Testis (tissue), 5 donors: ENCODE data around the gene RAX2. TPM values are rescaled to one million over a fixed set of nuclear protein-coding genes. Genes with fewer than 3 reads are reported as not detected.

ENCODE experiments used
- DNase-seq: peaks from one replicate; pipeline ENCODE4 v3.0.0-alpha.2; 2019
- H3K27ac ChIP-seq, 2 donors: fragments of 200-600 bp; sonication (generic); one replicate each; pipeline ENCODE4 v1.5.1; 2019
- H3K27me3 ChIP-seq: fragments of 200-600 bp; sonication (generic); one replicate; pipeline ENCODE4 v1.5.1; 2019
- H3K36me3 ChIP-seq: fragments of 200-600 bp; sonication (generic); one replicate; pipeline ENCODE4 v1.5.1; 2017; ENCODE audit warnings: low read depth; ENCODE audit errors: missing control alignments
- H3K4me1 ChIP-seq: fragments of 200-600 bp; sonication (generic); one replicate; pipeline ENCODE4 v1.5.1; 2019
- H3K4me3 ChIP-seq, 2 donors: fragments of 200-600 bp; sonication (generic); one replicate each; pipeline ENCODE4 v1.5.1; 2017 to 2019
- H3K9me3 ChIP-seq: fragments of 200-600 bp; sonication (generic); one replicate; pipeline ENCODE4 v1.5.1; 2017
- CTCF ChIP-seq, 3 experiments: fragments of 450-650 bp in 2 of 3; fragments of 200-600 bp in 1 of 3; sonication (generic) in 1 of 3; IDR thresholded peaks; one replicate each; pipeline ENCODE4 v1.5.1; 2016 to 2019; ENCODE audit warnings: antibody characterized with exemption in 3 of 3, mild to moderate bottlenecking in 2 of 3, moderate library complexity in 1 of 3
- POLR2A ChIP-seq: fragments of 450-650 bp; IDR thresholded peaks from one replicate; pipeline ENCODE4 v1.6.1; 2017; ENCODE audit warnings: antibody characterized with exemption, mild to moderate bottlenecking, moderate library complexity
- WGBS, 2 donors: methylation state at CpG; one replicate each; pipeline ENCODE4 v1.1.5; 2018; 5-methylcytosine and 5-hydroxymethylcytosine counted together
- intact Hi-C: fragments of 100-400 bp; cut with DNase I; formaldehyde crosslinking; loops from one replicate; pipeline ENCODE4 v1.15.1; 2023; ENCODE audit warnings: low total_unique reads
- long read RNA-seq, 2 donors: transcript quantifications; one replicate each; lab custom pipeline, GENCODE V29; 2026
- polyA plus RNA-seq: library from polyadenylated mRNA; stranded (reverse); fragments of 350-450 nt; fragmentation: Illumina TruSeq; extraction: RNeasy Lipid Tissue Mini Kit (QIAGEN cat#74804); gene quantifications from one replicate; pipeline ENCODE4 v1.2.3, GENCODE V29; 2014; ENCODE audit warnings: low read depth, low replicate concordance; ENCODE audit not compliant: insufficient read depth
- total RNA-seq, 2 donors: library from RNA; depleted of rRNA; stranded (reverse); fragments of >200 nt; gene quantifications; one replicate each; pipeline ENCODE4 v1.2.3, GENCODE V29; 2016

RAX2 gene
- total RNA-seq: under 1 TPM in 1 of 2 donors, not detected in 1; 0.24 TPM
- not detected for polyA plus RNA-seq
- long read RNA-seq, donor 1: 0 reads
- long read RNA-seq, donor 2: 0 reads

- Histone ChIP-seq H3K4me3 (no peak within 1 kb of the TSS), H3K4me1 (peaks cover 4% of the 10 kb centered on the region), H3K27me3 (no peaks in the 10 kb centered on the region), H3K27ac (no peak within 1 kb of the TSS), H3K9me3 (no peaks in the 10 kb centered on the region), H3K36me3 (no peaks in the 10 kb centered on the region)
- DNase-seq: no peak
- intact Hi-C loops: no loop called here
- WGBS, 2 donors: 38 to 56% methylated on average over 10 to 23 of the region's 23 CpGs
- TF ChIP-seq POLR2A: no peak
- TF ChIP-seq CTCF (IDR thresholded peaks at IDR 0.05): no peak
Measured at GRCh38 chr19:3771906-3772455, at the start of gene RAX2. Gene RAX2 (minus strand): TSS chr19:3772228. CDS start chr19:3771742, 486 bp downstream.

- Histone ChIP-seq H3K4me1 (no peaks in the 10 kb centered on the region), H3K9me3 (no peaks in the 10 kb centered on the region), H3K27me3 (no peaks in the 10 kb centered on the region), H3K27ac (no peak overlapping the region), H3K4me3 (no peak overlapping the region), H3K36me3 (no peaks in the 10 kb centered on the region)
- 91 to 96% methylated on average over 23 of the region's 23 CpGs for WGBS, 2 donors
- TF ChIP-seq POLR2A: no peak
- no peak for TF ChIP-seq CTCF (IDR thresholded peaks at IDR 0.05)
- intact Hi-C loops: no loop called here
- no peak for DNase-seq
Measured at GRCh38 chr19:3821156-3821555, 49.1 kb upstream of the RAX2 start.

- Histone ChIP-seq H3K27me3 (no peaks in the 10 kb centered on the region), H3K27ac (no peak overlapping the region), H3K9me3 (no peaks in the 10 kb centered on the region), H3K4me3 (no peak overlapping the region), H3K4me1 (no peaks in the 10 kb centered on the region), H3K36me3 (no peaks in the 10 kb centered on the region)
- no peak for TF ChIP-seq CTCF (IDR thresholded peaks at IDR 0.05)
- TF ChIP-seq POLR2A: no peak
- DNase-seq: no peak
- intact Hi-C loops: no loop called here
- 83% methylated on average over 19 of the region's 19 CpGs; no CpG with 5 or more reads in 1 of the 2 donors for WGBS, 2 donors
Measured at GRCh38 chr19:3819989-3820388, 48.0 kb upstream of the RAX2 start.

DNA sequence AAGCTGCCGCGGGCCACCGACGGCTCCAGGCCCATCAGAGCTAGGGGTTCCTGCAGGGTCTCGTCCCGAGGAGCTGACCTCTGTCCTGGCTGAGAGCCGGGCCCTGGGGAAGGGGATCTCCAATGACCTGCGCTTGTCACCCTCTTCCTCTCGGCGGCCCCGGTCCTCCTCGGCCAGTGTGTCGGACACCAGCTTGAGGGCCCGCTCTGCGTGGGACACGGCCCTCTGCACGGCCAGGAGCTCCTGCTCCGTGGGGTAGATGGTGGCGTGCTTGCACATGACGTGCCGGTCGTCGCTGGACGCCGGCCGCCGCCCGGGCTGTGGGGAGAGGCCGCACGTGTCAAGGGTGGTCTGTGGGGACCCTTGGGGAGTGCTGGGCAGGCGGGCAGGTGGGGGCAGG lies 46.9 kb upstream of the RAX2 start:
- no peaks in the 10 kb centered on the region for H3K27me3 ChIP-seq
- H3K4me1 ChIP-seq: no peaks in the 10 kb centered on the region
- intact Hi-C loops: no loop called here
- H3K27ac ChIP-seq: no peak overlapping the region
- H3K4me3 ChIP-seq: no peak overlapping the region
- 46 to 70% methylated on average over 6 to 31 of the region's 31 CpGs for WGBS, 2 donors
- H3K36me3 ChIP-seq: no peaks in the 10 kb centered on the region
- TF ChIP-seq CTCF (IDR thresholded peaks at IDR 0.05): no peak
- no peak for TF ChIP-seq POLR2A
- no peak for DNase-seq
- no peaks in the 10 kb centered on the region for H3K9me3 ChIP-seq

DNA sequence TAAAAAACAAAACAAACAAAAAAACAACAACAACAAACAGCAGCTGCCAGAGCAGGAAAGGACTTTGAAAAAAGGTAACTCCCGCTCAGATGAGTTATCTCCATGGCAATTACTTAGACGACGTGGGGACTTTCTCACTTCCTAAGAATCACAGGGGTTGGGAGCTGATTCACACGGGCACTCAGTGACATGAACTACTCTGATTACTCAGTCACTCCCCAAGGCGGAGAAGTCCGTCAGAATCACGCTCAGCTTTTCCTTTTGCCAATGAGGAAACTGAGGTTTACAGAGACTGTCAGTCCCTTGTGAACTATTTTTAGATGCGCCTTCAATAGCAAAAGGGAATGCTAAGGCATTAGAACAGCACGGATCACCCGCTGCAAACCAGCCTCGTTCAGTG lies 46.4 kb upstream of the RAX2 start:
- Histone ChIP-seq H3K9me3 (no peaks in the 10 kb centered on the region), H3K27me3 (no peaks in the 10 kb centered on the region), H3K27ac (no peak overlapping the region), H3K4me3 (no peak overlapping the region), H3K4me1 (no peaks in the 10 kb centered on the region), H3K36me3 (no peaks in the 10 kb centered on the region)
- WGBS, 2 donors: 47 to 49% methylated on average over 11 of the region's 11 CpGs
- TF ChIP-seq POLR2A: no peak
- TF ChIP-seq CTCF (IDR thresholded peaks at IDR 0.05): no peak
- intact Hi-C loops: no loop called here
- DNase-seq: no peak
